H9 (cell line): ENCODE data around the gene RASGRP3. TPM values are rescaled to one million over a fixed set of nuclear protein-coding genes. Genes with fewer than 3 reads are reported as not detected.

Experiments used
- DNase-seq: peaks from one replicate; pipeline ENCODE4 v3.0.0-alpha.2; 2017
- H2AFZ ChIP-seq: one replicate; pipeline ENCODE4 v1.6.1; 2013; ENCODE audit warnings: mild to moderate bottlenecking, low read length, control low read depth, moderate library complexity
- H2AK5ac ChIP-seq: 2 replicates; pipeline ENCODE4 v1.6.1; 2013; ENCODE audit warnings: low read length, control low read depth, mixed read lengths; ENCODE audit not compliant: insufficient read length
- H2BK120ac ChIP-seq: one replicate; pipeline ENCODE4 v1.6.1; 2013; ENCODE audit warnings: low read depth, mild to moderate bottlenecking, low read length, control low read depth, inconsistent platforms; ENCODE audit not compliant: poor library complexity, severe bottlenecking
- H2BK12ac ChIP-seq: 2 replicates; pipeline ENCODE4 v1.6.1; 2013; ENCODE audit warnings: low read length, control low read depth, mixed read lengths, low read depth; ENCODE audit not compliant: insufficient read length
- H2BK15ac ChIP-seq: 2 replicates; pipeline ENCODE4 v1.6.1; 2013; ENCODE audit warnings: low read depth, low read length, control low read depth
- H2BK20ac ChIP-seq: one replicate; pipeline ENCODE4 v1.6.1; 2013; ENCODE audit warnings: low read depth, mild to moderate bottlenecking, low read length, control low read depth, inconsistent platforms; ENCODE audit not compliant: poor library complexity, severe bottlenecking
- H2BK5ac ChIP-seq: 2 replicates; pipeline ENCODE4 v1.6.1; 2013; ENCODE audit warnings: low read length, control low read depth, mixed read lengths; ENCODE audit not compliant: insufficient read length
- H3K14ac ChIP-seq: 2 replicates; pipeline ENCODE4 v1.6.1; 2013; ENCODE audit warnings: low read length, control low read depth; ENCODE audit not compliant: insufficient read depth
- H3K18ac ChIP-seq: 2 replicates; pipeline ENCODE4 v1.6.1; 2013; ENCODE audit warnings: low read depth, mild to moderate bottlenecking, mixed read lengths, low read length, control low read depth; ENCODE audit not compliant: insufficient read length
- H3K23ac ChIP-seq: 2 replicates; pipeline ENCODE4 v1.6.1; 2013; ENCODE audit warnings: low read length, control low read depth, mixed read lengths, low read depth; ENCODE audit not compliant: insufficient read length
- H3K23me2 ChIP-seq: 2 replicates; pipeline ENCODE4 v1.6.1; 2013; ENCODE audit warnings: low read depth, mild to moderate bottlenecking, mixed read lengths, low read length, control low read depth; ENCODE audit not compliant: insufficient read length, poor library complexity, severe bottlenecking
- H3K27ac ChIP-seq: 2 replicates; pipeline ENCODE4 v1.5.1; 2013; ENCODE audit warnings: low read length, control low read depth, mixed read lengths, low read depth; ENCODE audit not compliant: insufficient read length
- H3K27me3 ChIP-seq: 2 replicates; pipeline ENCODE4 v1.6.1; 2013; ENCODE audit warnings: low read length, control low read depth, inconsistent platforms; ENCODE audit not compliant: insufficient read depth
- H3K4ac ChIP-seq: 2 replicates; pipeline ENCODE4 v1.6.1; 2013; ENCODE audit warnings: low read depth, mild to moderate bottlenecking, control low read depth, inconsistent platforms, low read length, moderate library complexity
- H3K4me1 ChIP-seq: 2 replicates; pipeline ENCODE4 v1.6.1; 2013; ENCODE audit warnings: low read length, control low read depth, inconsistent platforms; ENCODE audit not compliant: insufficient read depth
- H3K4me2 ChIP-seq: 2 replicates; pipeline ENCODE4 v1.6.1; 2013; ENCODE audit warnings: low read length, control low read depth, mixed read lengths; ENCODE audit not compliant: insufficient read length, insufficient read depth
- H3K56ac ChIP-seq: 2 replicates; pipeline ENCODE4 v1.6.1; 2013; ENCODE audit warnings: low read depth, mild to moderate bottlenecking, mixed read lengths, low read length, control low read depth; ENCODE audit not compliant: insufficient read length
- H3K79me1 ChIP-seq: 2 replicates; pipeline ENCODE4 v1.6.1; 2013; ENCODE audit warnings: low read depth, mild to moderate bottlenecking, moderate library complexity, low read length, control low read depth, inconsistent platforms; ENCODE audit not compliant: insufficient read depth, poor library complexity, severe bottlenecking
- H3K79me2 ChIP-seq: 2 replicates; pipeline ENCODE4 v1.6.1; 2013; ENCODE audit warnings: low read length, control low read depth, inconsistent platforms; ENCODE audit not compliant: insufficient read depth
- H3K9ac ChIP-seq: 2 replicates; pipeline ENCODE4 v1.6.1; 2013; ENCODE audit warnings: low read length, control low read depth, mixed read lengths; ENCODE audit not compliant: insufficient read length; ENCODE audit errors: extremely low read depth
- H3K9me3 ChIP-seq: one replicate; pipeline ENCODE4 v1.6.1; 2013; ENCODE audit warnings: low read depth, low read length, inconsistent platforms; ENCODE audit not compliant: control insufficient read depth
- H3T11ph ChIP-seq: one replicate; pipeline ENCODE4 v1.6.1; 2013; ENCODE audit warnings: mild to moderate bottlenecking, low read length, control low read depth, inconsistent platforms
- H4K20me1 ChIP-seq: one replicate; pipeline ENCODE4 v1.6.1; 2013; ENCODE audit not compliant: control insufficient read depth, insufficient read length, insufficient read depth
- H4K5ac ChIP-seq: 2 replicates; pipeline ENCODE4 v1.6.1; 2013; ENCODE audit warnings: low read depth, mild to moderate bottlenecking, mixed read lengths, low read length, control low read depth; ENCODE audit not compliant: insufficient read length
- H4K8ac ChIP-seq: replicated peaks from 2 replicates; pipeline ENCODE4 v1.6.1; 2013; ENCODE audit warnings: low read length, control low read depth, mixed read lengths, low read depth; ENCODE audit not compliant: insufficient read length
- H4K91ac ChIP-seq: 2 replicates; pipeline ENCODE4 v1.6.1; 2013; ENCODE audit warnings: low read depth, mild to moderate bottlenecking, moderate library complexity, mixed read lengths, low read length, control low read depth; ENCODE audit not compliant: insufficient read length
- H3K27ac Mint-ChIP-seq, 3 experiments: 2 replicates in 2 of 3; 3 replicates in 1 of 3; pipeline ENCODE4 v1.8.0; 2020 to 2021; ENCODE audit warnings: mixed read lengths in 3 of 3, mild to moderate bottlenecking in 1 of 3, moderate library complexity in 1 of 3
- H3K27me3 Mint-ChIP-seq: 2 replicates; pipeline ENCODE4 v1.8.0; 2021; ENCODE audit warnings: low read depth, mild to moderate bottlenecking, moderate library complexity, mixed read lengths
- H3K36me3 Mint-ChIP-seq, 3 experiments: 2 replicates in 2 of 3; 3 replicates in 1 of 3; pipeline ENCODE4 v1.8.0; 2020 to 2021; ENCODE audit warnings: low read depth in 3 of 3, mixed read lengths in 3 of 3; ENCODE audit not compliant: insufficient read depth in 1 of 3
- H3K4me1 Mint-ChIP-seq, 2 experiments: 2 replicates each; pipeline ENCODE4 v1.8.0; 2020; ENCODE audit warnings: mixed read lengths in 2 of 2
- H3K4me3 Mint-ChIP-seq, 2 experiments: 2 replicates in 1 of 2; 3 replicates in 1 of 2; pipeline ENCODE4 v1.8.0; 2020 to 2021; ENCODE audit warnings: mild to moderate bottlenecking in 2 of 2, mixed read lengths in 2 of 2, moderate library complexity in 1 of 2
- H3K9me3 Mint-ChIP-seq, 2 experiments: 2 replicates in 1 of 2; 3 replicates in 1 of 2; pipeline ENCODE4 v1.8.0; 2020; ENCODE audit warnings: mild to moderate bottlenecking in 2 of 2, mixed read lengths in 2 of 2, moderate library complexity in 1 of 2
- total RNA-seq: library from RNA; stranded (reverse); gene quantifications from 2 replicates; pipeline ENCODE4 v1.2.1, GENCODE V29; 2021
- TF ChIP-seq, protein P1 (sequence below): fragments of 200-600 bp; sonication (generic); conservative IDR thresholded peaks from 3 replicates; pipeline ENCODE4 v1.8.0; 2021; ENCODE audit warnings: antibody characterized with exemption, mild to moderate bottlenecking

Gene RASGRP3
- total RNA-seq, 1 experiment from 2014 or later = not detected

DNA sequence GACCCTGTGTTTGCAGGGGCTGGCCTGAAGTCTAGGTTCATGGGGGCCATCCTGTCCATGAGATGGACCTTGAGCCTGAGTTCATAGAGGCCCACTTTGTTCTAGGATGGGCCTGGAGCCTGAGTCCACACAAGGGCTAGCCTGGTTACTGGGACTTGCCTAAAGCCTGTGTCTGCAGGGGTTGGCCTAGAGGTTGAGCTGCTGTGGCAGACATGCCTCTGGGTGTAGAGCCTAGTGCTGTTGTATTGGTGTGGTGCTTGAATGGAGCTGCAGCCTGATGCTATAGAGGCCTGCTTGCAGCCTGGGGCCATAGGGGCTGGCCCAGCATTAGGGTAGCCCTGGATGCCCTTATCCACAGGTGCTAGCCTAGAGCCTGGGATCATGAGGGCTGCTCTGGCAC lies 23.9 kb upstream of the RASGRP3 start:
- Histone ChIP-seq H3K9ac (no peak overlapping the region), H3K56ac (no peak overlapping the region), H3K79me1 (no peaks in the 10 kb centered on the region), H3K23ac (no peak overlapping the region), H2AK5ac (no peak overlapping the region), H3K9me3 (no peaks in the 10 kb centered on the region), H3K14ac (no peak overlapping the region; the same call in 1 of the 2 replicates), H2BK12ac (no peak overlapping the region), H4K5ac (no peak overlapping the region), H3K4ac (no peak overlapping the region), H4K91ac (no peak overlapping the region), H4K20me1 (no peaks in the 10 kb centered on the region), H3K4me1 (no peaks in the 10 kb centered on the region; the same call in 1 of the 2 replicates), H3K18ac (no peak overlapping the region), H3K27ac (no peak overlapping the region), H2BK15ac (no peak overlapping the region), H2BK120ac (no peak overlapping the region), H2AFZ (no peak overlapping the region), H2BK20ac (no peak overlapping the region), H3T11ph (no peak overlapping the region), H3K27me3 (no peaks in the 10 kb centered on the region), H3K23me2 (no peaks in the 10 kb centered on the region), H3K4me2 (no peak overlapping the region), H3K79me2 (no peaks in the 10 kb centered on the region), H4K8ac (no peak overlapping the region), H2BK5ac (no peak overlapping the region)
- TF ChIP-seq, protein P1, sequence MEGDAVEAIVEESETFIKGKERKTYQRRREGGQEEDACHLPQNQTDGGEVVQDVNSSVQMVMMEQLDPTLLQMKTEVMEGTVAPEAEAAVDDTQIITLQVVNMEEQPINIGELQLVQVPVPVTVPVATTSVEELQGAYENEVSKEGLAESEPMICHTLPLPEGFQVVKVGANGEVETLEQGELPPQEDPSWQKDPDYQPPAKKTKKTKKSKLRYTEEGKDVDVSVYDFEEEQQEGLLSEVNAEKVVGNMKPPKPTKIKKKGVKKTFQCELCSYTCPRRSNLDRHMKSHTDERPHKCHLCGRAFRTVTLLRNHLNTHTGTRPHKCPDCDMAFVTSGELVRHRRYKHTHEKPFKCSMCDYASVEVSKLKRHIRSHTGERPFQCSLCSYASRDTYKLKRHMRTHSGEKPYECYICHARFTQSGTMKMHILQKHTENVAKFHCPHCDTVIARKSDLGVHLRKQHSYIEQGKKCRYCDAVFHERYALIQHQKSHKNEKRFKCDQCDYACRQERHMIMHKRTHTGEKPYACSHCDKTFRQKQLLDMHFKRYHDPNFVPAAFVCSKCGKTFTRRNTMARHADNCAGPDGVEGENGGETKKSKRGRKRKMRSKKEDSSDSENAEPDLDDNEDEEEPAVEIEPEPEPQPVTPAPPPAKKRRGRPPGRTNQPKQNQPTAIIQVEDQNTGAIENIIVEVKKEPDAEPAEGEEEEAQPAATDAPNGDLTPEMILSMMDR = no peak
- H3K27me3 Mint-ChIP-seq = no peaks in the 10 kb centered on the region
- 0 out of 4 replicates have a peak, but pooled peaks cover 0 to under 1% of the 10 kb centered on the region in 2 experiments for H3K4me1 Mint-ChIP-seq
- peaks cover 2 to 7% of the 10 kb centered on the region in 2 experiments; a peak in 4 of 5 replicates for H3K9me3 Mint-ChIP-seq
- no peak overlapping the region for H3K4me3 Mint-ChIP-seq
- no peak overlapping the region for H3K27ac Mint-ChIP-seq
- DNase-seq = no peak
- peaks cover 0 to 10% (median 0%) of the 10 kb centered on the region in 3 experiments; a peak in 2 of 7 replicates for H3K36me3 Mint-ChIP-seq
